ENCODE data around the gene FBXO40.
A peak's percentile ranks its signal among the peaks of the same experiment; 100 is the strongest.

The FBXO40 gene

DNA sequence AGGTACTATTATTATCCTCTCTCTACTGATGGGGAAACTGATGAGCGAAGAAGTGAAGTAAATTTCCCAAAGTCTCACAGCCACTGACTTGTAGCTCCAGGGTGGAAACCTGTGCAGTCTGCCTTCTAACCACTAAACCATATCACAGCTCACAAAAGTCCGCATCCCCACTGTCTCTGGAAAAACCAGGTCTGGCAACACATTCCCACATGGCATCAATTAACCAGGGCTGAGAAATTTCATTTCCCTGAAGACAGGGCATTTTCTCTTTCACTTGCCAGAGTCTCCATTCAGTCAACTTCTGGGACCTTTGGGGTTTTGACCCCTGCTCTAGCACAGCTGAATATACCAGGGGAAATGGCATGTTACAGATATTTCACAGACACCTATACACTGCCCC lies 26.5 kb downstream of the FBXO40 start:
- no peak for DNase-seq

GRCh38 chr3:121621491-121621890 lies 28.3 kb downstream of the FBXO40 start:
- no peak for DNase-seq

GRCh38 chr3:121624147-121624899 lies 31.1 kb downstream of the FBXO40 start:
- DNase-seq = no peak

DNA sequence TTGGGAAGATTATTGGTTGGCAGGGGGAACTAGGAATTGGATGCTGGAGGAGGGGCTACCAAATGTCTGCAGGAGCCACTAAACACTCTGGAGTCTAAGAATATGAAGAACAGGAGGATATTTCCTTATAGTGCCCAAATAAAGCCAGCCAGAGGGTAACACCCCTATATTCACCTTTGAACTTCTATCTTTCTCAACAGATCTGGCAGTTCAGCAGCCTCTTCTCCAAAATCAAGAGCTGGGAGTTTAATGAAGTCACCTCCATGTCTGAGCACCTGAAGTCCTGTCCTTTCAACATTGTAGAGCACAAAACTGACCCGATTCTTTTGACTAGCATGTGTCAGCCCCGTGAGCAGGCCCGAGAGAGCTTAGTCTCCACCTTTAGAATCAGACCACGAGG lies 33.3 kb downstream of the FBXO40 start:
- DNase-seq = no peak

DNA sequence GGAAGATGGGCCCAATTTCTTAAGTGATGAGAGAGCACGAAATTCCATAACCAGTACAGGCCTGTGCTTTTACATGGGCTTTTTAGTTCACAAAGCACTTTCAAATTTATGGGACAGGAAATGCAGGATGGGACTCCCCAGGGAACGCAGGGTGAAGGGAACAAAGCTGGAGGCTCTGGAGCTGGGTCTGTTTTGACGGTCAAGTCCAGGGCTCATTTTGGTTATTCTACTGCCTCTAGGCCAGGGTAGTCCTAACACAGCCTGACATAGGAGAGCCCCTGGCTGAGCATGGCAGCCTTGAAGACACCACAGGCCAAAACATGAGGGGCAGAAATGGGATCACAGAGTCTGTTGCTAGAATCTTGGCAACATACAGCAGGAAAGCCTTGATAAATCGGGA lies 34.0 kb downstream of the FBXO40 start:
- no peak for DNase-seq

DNA sequence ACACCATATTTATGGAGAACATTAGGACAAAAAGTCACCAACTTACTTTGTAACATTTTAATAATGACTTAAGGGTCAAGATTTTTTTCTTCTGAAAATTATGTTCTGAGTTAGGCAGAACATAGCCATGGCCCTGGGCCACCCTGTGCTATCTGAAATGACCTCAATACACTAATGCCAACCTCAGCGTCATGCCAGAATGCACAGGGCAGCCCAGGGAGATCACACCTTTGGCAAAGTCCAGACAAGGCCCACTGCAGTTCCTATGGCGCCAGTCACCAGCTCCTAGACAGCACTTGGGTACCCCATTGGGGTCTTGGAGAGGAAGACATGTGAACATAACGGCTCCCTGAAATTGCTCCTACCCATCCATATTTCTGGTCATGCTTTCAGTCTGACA lies 34.4 kb downstream of the FBXO40 start:
- DNase-seq = no peak

DNA sequence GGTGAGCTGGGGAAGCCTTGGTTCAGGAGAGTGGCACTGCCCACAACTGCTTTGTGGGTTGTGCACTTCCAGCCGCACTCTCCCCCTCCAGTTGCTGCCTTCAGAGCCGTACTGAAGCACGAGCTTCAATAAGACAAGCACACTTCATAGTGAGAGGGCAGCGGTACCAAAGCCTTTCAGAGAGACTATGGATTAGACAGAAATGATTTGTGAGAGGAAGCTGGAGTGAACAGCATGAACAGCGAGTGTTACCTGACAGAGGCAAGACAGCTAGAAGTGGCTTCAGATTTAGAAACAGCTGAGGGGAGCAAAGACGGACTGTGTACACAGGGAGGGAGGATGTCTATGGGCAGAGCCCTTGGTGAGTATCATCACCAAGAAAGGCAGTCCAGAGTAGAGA lies 36.4 kb downstream of the FBXO40 start:
- no peak for DNase-seq

GRCh38 chr3:121630355-121630754 lies 37.2 kb downstream of the FBXO40 start:
- DNase-seq = no peak

DNA sequence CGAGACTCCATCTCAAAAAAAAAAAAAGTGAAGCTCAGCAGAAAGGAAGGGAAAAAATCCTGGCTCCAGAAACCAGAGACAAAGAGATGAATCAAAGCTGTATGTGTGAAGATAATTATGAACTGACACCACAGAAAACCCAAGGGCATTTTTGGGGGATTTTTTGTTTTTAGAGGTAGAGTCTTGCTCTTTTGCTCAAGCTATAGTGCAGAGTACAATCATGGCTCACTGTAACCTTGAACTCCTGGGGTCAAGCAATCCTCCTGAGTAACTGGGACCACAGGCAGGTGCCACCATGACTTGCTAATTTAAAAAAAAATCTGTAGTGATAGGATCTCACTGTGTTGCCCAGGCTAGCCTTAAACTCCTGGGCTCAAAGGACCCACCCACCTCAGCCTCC lies 44.7 kb downstream of the FBXO40 start:
- DNase-seq = no peak

DNA sequence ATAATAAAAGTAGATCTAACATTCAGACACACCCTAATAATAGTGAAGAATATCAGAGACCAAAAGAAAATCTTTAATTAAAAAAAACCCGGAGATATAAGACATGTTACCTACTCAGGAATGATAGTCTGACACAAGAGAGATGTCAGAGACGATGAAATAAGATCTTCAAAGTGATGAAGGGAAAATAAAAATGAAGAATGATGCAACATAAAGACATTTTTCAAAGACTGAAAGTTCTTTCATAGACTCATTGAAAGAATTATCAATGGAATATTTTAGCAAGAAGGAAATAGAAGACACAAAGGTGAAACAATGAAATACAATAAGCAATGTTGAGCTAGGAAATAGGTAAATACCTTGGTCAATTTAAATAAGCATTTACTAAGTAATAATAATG lies 47.9 kb downstream of the FBXO40 start:
- DNase-seq = no peak

- DNase-seq = no peak
Observed at GRCh38 chr3:121642601-121643314, 49.6 kb downstream of the FBXO40 start.

DNA sequence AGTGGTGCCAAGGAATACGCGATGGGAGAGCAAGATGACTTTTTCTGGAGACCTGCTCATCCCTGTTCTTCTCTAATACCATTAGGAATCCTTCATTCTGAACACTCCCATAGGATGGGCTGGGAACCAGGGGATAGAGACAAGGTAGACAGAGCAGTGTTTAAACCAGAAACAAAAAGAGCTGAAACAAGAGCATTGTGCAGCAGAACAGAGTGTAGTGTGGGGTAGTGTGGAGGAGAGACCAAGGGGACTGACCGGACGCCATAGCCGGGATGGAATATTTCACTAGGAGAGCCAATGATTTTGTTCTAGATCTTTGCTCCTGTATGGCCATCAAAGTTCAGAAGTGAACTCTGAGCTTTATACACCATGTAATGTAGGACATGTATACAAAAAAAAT lies 51.9 kb downstream of the FBXO40 start:
- DNase-seq = no peak

GRCh38 chr3:121648219-121648958 lies 55.2 kb downstream of the FBXO40 start:
- DNase-seq = no peak

DNA sequence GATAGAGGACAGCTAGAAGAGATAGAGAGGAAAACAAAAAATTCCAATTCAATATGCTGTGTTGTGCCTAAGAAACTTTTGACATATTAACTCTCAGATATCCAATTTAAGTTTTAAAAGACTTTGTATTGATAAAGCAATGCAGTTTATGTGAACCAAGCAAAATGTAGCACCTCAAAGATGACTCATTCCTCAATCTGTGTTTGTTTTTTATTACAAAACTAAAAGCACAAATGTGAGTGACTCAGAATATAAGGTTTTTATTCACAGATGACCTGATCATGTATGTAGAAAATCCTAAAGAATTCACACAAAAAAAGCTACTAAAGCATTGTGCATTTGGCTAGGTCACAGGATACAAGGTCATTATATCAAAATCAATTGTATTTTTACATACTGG lies 56.5 kb downstream of the FBXO40 start:
- DNase-seq = no peak

- peak; percentile 10 to 50 for DNase-seq
Observed at GRCh38 chr3:121651684-121652083, 58.5 kb downstream of the FBXO40 start.

DNA sequence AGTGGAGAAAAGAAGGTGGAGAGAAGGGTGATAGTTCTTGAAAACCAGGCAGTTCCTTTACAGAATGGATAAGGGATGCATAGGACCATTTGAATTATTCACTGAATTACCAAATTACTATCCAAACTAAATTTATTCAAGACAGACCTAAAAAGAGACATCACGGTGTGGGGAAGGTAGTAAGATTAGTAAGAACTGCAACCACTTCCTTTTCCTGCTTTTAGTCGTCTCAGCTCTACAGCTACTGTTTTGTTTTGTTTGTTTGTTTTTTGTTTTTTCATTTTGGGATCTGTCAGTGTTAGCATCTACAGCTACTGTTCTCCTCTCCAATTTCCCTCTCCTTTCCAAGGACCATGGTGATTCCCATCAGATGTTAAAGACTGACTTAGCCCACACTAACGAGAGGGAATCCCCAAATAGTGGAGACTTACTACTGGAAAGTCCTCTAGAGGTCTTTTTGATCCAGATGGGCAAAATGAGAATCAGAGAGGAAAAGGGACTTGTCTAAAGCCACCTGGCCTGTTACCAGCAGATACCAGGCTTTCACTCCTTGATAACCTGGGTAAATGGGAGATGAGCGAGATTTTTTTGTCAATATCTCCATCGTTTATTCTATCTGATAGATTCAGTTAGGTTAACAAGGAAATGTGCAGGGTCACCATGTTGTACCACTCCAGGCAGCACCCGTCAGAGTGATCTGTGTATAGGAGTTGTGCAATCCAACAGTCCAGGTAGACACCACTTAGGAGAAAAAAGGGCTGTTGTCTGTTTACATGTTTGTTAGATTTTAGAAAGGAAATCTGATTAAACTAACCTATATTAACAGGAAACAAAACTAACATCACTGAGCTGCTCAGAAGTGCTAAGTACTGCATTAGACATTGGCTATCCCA lies 61.6 kb downstream of the FBXO40 start:
- no peak for DNase-seq

GRCh38 chr3:121658716-121659435 lies 65.7 kb downstream of the FBXO40 start:
- DNase-seq = no peak

- no peak for DNase-seq
Observed at GRCh38 chr3:121659586-121659985, 66.4 kb downstream of the FBXO40 start.

DNA sequence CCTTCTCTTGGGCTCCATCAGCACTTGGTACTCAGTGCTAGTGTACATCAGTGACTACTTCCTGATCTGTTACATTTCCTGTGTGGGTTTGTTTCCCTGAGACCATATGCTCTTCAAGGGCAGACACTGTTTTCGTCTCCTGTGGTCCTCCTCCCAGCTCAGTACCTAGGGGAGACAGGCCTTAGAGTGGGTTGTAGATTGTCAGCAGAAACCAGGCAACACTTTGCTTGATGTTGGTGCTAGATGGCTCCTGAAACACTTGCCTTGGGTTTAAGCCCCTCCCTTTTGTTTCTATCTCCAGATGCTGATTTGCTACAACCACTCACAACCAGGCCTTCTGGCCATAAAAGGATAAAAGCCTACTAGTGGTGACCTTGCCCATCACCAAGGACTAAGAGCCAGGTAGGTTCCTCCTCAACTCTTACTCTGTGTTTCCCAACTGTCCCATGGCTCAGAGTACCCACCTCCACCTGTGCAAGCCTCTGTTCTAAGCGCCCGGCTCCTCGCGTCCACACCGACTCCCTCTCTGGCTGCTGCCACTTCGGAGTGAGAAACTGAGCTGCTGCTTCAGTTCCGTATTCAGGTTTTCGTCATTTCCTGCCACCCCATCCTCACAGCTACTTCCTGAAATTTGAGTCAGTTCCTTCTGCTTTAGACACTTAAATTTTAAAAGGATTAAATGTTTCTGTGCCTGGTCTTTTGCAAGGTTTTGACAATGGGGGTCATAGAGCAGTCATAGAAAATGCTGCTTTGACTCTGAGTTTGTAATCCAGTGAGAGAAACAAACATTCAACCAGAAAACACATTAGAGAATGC lies 67.4 kb downstream of the FBXO40 start, which contains the start of gene HCLS1:
HCLS1 (minus strand) TSS at position 548 of the 816 bp plus-strand sequence. CDS start 2,556 bp downstream, outside the sequence.
- no peak for DNase-seq

- no peak for DNase-seq
Observed at GRCh38 chr3:121661376-121661775, 68.2 kb downstream of the FBXO40 start.

- DNase-seq = no peak
Observed at GRCh38 chr3:121662742-121663141, 69.6 kb downstream of the FBXO40 start.

Data from NCI-H2081 (cell line).